Left forelimb (tissue), 1 donor: ENCODE measurements around the gene AP1M1.

Experiments
- DNase-seq: peaks from one replicate; pipeline ENCODE4 v3.0.0-alpha.2; 2018; ENCODE audit warnings: low spot score

Gene AP1M1

DNA sequence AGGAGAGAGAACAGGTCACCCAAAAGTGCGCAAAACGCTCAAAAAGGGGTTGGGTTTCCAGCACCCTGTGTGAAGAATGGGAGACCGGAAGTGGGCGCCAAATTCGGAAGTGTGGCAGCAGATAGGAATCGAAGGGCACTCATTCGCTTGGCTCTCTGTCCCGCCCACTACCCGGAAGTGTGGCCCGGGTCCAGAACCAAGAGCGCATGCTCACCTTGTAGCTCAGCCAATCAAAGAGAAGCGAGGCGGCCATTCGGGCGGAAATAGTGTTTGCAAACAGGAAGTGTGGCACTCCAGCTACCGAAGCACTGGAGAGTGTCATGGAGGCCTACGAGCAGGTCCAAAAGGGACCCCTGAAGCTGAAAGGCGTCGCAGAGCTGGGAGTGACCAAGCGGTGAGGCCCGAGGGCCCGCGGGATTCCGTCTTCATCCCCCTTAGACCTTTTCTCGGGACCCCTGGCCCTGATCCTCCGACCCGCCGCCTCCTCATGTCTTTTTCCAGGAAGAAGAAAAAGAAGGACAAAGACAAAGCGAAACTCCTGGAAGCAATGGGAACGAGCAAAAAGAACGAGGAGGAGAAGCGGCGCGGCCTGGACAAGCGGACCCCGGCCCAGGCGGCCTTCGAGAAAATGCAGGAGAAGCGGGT is 12.5 kb upstream of the AP1M1 start, which contains the start of gene FAM32A:
Gene FAM32A, plus strand, starts transcription at position 288 of the 645 bp plus-strand sequence. Its CDS starts 33 bp downstream, at position 321.
- DNase-seq, result peak; percentile 100

DNA sequence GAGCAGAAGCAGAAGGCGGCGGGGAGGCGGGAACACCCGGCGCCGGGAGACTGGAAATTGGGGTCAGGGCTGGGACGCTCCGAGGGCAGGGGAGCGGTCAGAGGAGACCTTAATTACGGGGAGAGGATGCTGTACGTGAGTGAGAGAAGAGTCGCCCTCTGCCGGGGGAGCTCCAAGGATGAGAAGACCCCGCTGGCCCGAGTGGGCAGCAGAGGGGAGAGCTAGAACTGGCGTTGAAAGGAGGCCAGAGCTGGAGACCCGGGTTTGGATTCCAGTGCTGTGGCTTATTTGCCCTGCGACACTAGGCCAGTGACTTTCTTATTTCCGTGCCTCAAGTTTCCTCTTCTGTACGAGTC is 12.0 kb upstream of the AP1M1 start:
- no peak for DNase-seq

DNA sequence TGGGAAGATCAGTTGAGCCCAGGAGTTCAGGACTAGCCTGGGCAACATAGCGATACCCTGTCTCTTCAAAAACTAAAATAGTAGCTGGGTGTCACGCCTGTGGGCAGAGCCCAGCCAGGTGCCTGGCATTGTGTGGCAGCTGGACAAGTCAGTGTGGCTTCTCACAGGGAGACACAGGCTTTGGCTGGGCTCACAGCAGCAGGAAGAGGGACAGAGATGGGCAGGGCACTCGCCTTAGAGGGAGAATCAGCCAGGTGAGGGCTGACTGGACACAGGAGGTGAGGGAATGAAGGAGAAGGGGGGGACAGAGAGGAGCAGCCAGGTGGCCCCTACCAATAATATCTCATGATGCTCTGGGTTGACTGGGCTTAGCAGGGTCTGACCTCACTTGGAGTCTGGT is 9.2 kb upstream of the AP1M1 start:
- DNase-seq, result no peak

DNA sequence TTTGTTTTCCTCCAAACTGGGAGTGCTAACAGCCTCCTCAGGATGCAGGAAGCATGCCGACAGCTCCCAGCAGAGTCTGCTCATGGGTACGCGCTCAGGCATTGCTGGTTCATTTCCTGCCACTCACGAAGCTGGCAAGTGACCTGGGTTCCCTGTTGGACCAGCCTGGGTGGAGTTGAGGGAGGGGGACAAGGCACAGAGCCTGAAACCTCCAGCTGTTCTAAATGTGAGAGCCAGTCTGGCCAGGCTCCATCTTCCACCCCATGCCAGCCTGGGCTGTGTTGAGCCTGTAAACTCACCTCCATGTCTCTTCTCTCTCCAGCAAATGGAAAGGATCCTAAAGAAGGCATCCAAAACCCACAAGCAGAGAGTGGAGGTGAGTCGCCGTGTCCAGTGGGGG is 7.5 kb upstream of the AP1M1 start:
- no peak for DNase-seq

DNA sequence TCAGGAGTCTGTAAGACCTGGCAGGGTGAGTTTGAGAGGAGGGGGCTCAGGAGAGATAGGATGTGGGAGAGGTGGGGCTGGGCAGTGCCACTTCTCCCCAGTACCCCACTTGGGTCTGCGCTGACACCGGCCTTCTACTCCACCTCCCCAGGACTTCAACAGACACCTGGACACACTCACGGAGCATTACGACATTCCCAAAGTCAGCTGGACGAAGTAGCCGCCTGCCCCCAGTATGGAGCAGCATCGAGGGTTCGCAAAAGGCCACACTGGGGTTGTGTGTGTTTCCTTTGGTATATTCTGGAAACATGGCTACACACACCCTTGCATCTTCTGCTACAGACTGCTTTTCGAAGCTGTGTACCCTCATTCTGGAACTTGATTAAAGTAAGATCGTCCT is 7.0 kb upstream of the AP1M1 start:
- no peak for DNase-seq

DNA sequence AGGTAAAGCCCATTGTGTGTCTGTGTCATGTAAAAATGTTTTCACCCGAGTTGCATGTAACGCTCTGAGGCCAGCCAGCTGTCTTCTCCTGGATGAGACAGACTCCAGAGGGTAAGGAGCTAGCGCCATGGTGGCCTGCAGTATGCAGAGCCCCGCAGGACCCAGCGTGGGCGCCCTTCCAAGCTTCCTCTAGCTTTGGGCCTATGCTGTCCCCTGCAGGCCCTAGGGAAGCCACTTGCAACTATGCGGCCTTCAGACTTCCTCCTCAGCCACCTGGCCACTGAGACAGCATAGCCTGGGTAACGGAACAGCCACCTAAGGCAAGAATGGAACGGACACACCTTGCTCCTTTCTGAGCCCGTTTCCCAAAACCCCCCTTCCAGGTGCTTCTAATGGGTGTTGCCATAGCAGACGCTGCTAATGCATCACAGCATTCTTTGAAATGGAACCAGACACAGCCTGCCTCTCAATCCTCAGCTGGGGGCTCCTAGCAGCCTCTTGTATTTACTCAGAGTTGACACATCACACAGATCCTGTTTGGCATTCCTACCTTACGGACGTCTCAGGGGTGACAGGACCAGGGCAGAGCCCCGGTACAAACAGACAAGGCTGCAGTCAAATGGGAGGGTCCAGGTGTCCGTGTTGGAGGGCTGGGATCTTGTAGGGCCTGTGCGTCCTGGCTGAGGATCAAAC is 6.3 kb upstream of the AP1M1 start:
- no peak for DNase-seq

DNA sequence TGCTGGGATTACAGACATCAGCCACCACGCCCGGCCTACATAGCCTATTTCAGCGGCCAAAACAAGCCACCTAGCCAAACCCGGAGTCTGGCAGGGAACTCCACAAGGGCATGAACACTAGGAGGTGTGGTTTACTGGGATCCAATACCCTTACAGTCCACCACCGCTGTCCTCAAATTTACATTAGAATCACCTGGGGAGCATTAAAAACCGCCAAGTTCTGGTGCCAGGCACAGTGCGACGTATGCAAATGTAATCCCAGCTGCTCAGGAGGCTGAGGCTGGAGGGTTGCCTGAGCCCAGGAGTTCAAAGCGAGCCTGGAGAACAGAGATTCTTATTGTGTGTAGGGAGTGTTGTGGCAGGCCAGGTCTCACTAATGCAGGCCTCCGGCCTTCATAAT is 4.2 kb upstream of the AP1M1 start:
- no peak for DNase-seq

DNA sequence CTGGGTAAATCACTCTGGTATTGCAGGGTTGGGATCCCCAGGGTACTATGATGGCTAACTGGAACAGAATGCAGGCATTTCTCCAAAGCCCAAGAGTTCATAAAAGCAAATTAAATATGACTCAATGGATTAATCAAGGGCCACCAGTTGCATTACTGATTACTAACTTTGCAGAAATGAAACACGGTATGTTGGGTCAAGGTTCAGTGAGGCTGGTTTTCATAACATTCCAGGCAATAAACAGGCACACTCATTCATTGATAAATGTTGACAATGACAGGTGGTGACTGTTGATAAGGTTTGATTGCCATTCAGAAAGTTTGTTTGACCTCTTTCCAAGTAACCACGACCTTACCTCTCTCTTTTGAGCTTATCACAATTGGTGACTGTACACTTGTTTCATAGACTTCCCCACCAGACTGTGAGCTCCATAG is 506 bp upstream of the AP1M1 start:
- DNase-seq, result no peak

DNA sequence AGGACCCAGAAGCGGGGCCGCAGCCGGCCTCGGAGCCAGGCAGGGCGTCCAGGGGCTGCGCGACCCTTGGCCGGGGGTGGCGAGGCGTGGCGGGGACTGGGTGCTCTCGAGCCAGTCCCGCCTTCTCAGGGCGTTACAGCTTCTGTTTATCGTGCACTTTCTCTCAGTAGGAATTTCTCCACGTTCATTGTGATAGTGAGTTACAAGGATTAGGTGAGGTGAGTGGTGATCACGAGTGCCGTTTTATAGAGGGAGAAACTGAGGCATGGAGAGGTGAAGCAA is 600 bp downstream of the AP1M1 start:
- no peak for DNase-seq

DNA sequence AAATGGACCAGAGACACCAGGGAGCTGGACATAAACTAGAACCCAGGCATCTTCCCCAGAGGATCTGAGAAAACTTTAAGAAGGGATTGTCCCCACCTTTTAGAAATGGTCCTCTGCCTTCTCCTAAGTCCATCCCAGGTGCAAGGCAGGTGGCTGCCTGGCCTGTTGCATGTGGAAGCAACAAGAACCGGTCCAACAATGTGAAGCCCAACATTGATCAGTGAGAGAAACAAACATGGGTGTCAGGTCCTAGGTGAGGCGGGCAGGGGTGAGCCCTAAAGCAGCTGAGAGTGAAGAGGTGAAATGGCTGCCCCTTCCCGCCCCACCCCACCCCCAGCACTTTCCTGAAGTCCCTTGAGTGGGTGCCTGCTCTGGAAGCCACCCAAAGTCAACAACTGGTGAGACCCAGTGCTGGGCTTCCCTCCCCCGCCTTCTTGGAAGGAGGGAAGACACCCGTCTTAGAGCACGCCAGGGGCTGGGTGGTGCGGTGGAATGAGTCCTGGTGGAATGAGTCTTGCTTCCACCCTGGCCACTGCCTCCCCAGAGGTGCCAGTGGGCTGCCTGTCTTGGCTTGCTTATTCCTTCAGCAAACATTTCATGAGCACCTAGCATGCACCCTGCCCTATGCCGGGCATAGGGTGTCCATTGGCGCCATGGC is 1.7 kb downstream of the AP1M1 start:
- DNase-seq, result no peak

DNA sequence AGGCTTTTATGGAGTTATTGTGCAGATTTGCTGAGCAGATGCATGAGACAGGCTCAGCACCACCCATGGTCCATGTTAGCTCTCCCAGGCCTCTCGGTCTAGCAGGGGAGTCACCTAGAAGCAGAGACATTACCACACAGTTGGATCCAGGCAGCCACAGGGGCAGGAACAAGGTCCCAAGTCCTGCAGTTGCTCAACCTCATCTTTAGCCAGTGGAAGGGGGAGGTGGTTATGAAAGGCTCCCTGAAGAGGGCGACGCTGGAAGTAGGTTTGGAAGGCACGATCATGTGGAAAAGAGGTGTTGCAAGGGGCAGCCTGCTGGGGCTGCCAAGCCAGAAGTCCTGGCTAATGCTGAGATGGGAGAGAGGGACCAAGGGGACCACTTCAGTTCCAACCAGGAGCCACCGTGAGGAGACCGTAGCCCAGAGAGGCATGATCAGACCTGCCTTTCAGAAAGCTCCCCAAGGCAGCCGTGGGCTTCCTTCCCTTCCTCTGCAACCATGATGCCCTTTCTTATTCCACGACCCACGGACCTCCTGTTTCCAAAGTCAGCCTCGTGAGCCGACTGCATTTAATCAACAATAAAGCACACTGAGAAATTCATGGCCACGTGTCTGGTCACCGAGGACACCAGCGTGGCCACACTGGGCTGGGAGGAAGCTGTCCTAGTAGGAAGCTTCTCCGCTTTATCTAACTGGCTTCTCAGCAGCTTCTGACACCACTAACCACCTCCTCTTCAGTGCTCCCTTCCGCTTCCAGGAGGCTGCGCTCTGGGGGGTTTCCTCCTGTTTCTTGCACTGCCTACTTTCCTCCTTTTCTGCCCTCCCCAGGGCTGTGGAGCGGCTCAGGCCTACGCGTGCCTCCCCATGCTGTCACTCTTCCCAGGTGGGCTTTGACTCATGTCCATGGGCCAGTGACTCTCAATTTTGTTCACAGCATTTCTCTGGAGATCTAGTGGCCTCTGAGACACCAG is 2.6 kb downstream of the AP1M1 start:
- DNase-seq, result no peak

DNA sequence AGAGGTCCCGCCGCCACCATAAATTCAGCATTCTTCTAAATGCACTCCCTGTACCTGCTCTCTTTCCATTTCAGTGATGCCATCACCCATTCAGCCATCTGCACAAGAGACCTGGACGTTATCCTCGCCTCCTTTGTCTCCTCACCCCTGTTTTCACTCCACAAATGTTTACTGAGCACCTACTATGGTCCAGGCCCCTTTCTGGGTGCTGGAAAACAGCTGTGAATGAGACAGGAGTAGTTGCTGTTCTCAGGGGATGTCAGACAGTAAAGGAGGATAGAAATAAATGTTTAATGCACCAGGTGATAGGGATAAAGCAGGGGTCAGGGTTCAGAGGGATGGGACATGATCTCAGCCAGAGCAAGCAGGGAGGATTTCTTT is 3.3 kb downstream of the AP1M1 start:
- DNase-seq, result no peak

DNA sequence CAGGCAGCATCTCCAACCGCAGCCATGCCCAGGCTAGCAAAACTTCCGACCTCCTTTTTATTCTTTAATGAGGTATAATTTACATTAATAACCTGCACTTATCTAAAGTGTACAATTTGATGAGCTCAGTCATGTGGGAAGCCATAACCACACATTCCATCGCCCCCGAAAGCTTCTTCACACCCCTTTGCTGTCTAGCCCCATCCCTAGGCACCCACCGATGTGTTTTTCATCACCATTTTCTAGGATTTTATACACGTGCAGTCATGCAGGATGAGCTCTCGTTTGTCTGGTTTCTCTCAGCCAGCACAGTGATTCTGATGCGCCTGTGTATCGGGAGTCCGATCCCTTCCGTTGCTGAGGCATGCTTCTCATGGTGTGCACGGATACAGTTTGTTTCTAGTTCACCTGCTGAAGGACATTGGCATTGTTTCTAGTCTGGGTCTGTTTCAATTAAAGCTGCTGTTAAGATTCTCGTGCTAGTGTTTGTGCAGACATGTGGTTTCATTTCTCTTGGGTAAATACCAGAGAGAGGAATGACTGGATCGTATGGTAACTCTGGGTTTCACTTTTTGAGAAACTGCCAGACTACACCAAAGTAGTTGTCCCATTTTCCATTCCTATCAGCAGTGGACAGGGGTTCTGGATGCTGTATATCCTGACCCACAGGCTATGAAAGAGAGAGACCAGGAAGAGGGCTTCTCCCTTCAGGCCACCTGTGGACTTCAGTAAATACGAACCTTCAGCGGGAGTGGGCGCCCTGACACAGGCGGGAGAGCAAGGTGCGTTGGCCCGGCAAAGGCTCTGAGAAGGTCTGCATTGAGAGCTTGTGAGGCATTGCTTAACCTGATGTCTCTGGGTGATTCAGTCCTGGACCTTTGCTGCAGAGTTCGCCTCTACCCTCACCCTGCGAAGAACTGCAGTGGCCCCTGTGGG is 4.9 kb downstream of the AP1M1 start:
- peak; percentile 54 for DNase-seq

DNA sequence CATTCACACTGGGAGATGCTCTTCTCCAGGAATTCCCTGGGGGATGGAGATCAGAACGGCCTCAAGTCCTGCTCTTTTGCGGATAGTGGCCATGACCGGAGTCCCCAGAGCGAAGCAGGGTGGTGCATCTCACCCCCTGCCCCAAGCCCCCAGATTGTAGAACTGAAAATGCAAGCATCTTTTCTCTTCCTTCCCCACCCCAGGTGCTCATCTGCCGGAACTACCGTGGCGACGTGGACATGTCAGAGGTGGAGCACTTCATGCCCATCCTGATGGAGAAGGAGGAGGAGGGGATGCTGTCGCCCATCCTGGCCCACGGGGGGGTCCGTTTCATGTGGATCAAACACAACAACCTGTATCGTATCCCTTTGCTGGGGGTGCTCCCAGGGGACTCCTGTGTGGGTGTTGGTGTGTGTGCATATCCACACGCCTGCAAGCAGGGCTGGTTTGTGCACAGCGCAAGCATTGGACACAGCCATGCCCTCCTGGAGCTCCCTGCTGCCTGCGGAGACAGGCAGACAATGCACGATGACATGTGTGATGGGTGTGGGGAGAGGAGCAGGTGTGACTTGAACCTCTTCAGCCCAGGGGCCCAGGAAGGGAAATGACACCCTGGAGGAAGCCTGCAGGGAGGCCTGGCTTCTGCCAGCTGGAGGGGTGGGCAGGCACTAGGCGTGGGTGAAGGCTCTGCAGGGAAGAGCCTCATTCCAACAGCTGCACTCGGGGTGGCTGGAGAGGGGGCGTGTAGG is 5.7 kb downstream of the AP1M1 start:
- peak; percentile 44 for DNase-seq

DNA sequence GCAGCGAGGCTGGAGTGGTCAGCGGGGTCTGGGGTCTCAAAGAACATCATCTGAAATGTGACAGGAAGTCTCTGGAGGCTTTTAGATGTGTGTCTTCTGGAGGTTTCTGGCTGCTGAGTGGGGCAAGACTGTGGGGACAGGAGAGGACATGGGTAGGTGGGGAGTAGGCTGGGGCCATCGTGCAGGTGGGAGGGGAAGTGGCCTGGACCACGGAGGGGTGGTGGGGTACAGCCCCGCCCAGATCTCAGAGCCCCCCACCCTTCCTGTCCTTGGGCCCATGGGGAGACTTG is 6.2 kb downstream of the AP1M1 start:
- DNase-seq, result peak; percentile 46

DNA sequence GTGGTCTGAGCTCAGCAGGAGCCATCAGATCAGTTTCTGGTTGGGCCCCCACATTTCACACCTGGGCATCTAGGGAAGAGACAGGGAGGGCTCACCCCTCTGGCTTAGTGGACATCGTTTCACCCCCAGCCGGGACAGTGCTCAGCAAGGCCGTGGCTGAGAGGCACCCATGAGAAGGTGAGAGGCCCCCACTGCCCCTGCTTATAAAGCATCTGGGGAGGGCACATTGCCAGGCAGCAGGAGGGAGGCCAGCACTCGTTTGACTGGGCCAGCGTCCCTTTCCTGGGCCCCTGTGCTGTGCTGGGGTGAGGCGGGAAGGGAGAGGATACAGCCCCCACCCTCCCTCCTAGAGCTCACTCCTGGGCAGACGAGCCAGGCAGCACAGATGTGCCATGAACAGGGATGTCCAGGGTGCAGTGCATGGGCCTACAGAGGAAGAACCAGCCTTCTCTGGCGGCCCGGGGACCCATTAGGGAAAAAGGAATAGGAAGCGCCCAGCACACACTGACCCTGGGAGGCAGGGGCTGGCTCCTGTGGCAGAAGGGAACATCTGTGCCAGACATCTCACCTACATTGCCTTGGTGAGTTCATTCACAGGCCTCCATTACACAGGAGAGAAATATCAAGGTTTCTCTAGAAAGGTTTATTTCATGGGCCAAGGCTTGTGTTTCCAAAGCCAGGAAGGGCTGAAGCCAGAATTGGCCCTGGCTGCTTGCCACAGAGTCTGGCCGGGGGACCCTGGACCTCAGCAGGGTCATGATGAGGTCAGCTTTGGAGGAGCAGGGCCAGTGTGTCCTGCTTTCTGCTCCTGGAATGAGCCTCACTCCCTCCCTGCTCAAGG is 7.7 kb downstream of the AP1M1 start:
- DNase-seq, result peak; percentile 55

DNA sequence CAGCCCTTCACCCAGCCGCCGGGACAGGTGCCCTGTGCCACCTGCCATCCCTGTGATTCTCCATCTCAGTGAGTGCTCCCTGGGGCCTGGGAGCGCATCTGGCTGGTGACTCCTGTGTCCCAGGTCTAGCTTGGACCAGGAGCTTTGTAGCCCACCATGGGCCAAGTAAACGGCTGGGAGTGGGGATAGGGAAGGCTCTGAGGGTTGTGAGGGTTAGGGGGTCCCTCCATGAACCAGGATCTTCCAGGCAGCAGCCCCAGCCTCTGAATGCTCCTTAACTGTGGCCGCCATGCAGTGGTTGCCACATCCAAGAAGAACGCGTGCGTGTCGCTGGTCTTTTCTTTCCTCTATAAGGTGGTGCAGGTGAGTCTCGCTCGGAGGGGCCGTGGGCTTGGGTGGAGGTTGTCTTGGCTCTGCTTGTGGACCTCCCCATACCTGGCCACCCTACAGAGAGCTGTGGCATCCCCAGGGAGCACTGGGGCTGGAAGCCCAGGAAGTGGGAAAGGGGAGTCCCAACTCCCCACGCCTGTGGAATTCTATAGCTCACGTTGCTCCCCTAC is 8.4 kb downstream of the AP1M1 start:
- DNase-seq, result peak; percentile 48

DNA sequence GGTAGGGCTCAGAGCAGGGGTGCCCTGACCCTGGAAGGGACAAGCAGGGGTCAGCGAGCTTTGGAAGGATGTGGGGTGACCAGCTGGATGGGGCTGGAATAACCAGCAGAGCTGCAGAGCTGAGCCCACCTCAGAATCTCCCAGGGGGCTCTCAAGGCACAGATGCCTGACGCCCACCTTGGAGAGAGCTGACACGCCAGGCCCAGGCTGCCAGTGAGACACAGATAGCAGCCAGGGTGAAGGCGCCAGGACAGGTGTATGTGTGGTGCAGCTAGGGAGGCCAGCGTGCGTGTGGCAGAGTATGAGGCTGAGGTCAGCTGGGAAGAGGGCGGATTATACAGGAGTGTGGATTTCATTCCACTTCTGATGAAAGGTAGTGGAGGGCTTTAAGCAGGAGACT is 8.9 kb downstream of the AP1M1 start:
- DNase-seq, result peak; percentile 34

DNA sequence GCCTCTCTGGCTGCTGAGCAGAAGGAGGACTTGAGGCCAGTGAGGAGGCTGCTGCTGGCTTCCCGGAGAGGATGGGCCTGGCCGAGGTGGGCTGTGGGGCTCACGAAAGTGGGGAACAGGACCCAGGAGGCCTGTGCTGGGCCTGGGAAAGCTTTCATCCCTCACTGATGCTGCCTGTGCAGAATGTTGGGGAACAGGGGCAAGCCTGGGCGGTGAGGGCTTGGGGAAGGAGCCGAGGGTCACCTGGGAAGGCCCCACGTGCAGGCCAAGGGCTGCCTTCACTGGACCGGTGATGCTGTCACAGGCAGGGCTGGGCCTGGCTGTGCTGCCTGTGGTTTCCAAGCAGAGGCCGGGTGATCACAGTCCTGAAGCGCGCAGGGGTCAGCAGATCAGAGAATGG is 9.4 kb downstream of the AP1M1 start:
- peak; percentile 50 for DNase-seq
